MM.1S (cell line): ENCODE data around the gene SULF2.

Experiments used
- DNase-seq: peaks from one replicate; pipeline ENCODE4 v3.0.0-alpha.2; 2015
- H2AFZ ChIP-seq: fragments of 300-600 bp; sonication (generic); 2 replicates; pipeline ENCODE4 v1.6.0; 2016; ENCODE audit warnings: antibody characterized with exemption, low read length
- H3F3A ChIP-seq: fragments of 300-600 bp; sonication (generic); 2 replicates; pipeline ENCODE4 v1.6.1; 2016; ENCODE audit warnings: mild to moderate bottlenecking, antibody characterized with exemption, low read length, moderate library complexity, mixed read lengths; ENCODE audit not compliant: insufficient read depth
- H3K27ac ChIP-seq: fragments of 300-600 bp; sonication (generic); 2 replicates; pipeline ENCODE4 v1.5.1; 2016; ENCODE audit warnings: mild to moderate bottlenecking, low read length
- H3K27me3 ChIP-seq: fragments of 300-600 bp; sonication (generic); replicated peaks from 2 replicates; pipeline ENCODE4 v1.6.0; 2016; ENCODE audit warnings: low read length; ENCODE audit not compliant: insufficient read depth
- H3K36me3 ChIP-seq: fragments of 300-600 bp; sonication (generic); replicated peaks from 2 replicates; pipeline ENCODE4 v1.6.1; 2016; ENCODE audit warnings: mild to moderate bottlenecking, low read length, mixed read lengths; ENCODE audit not compliant: insufficient read depth
- H3K4me1 ChIP-seq: fragments of 300-600 bp; sonication (generic); 2 replicates; pipeline ENCODE4 v1.6.1; 2016; ENCODE audit warnings: low read length, mixed read lengths
- H3K4me2 ChIP-seq: fragments of 300-600 bp; sonication (generic); 2 replicates; pipeline ENCODE4 v1.6.0; 2016; ENCODE audit warnings: low read depth, low read length
- H3K4me3 ChIP-seq: fragments of 300-600 bp; sonication (generic); 2 replicates; pipeline ENCODE4 v1.5.1; 2016; ENCODE audit warnings: low read length, mixed read lengths
- H3K79me2 ChIP-seq: fragments of 300-600 bp; sonication (generic); 2 replicates; pipeline ENCODE4 v1.6.1; 2016; ENCODE audit warnings: mixed run types, low read length, mixed read lengths
- H3K9ac ChIP-seq: fragments of 300-600 bp; sonication (generic); 2 replicates; pipeline ENCODE4 v1.6.1; 2016; ENCODE audit warnings: low read length, mixed read lengths
- H3K9me2 ChIP-seq: fragments of 300-600 bp; sonication (generic); replicated peaks from 2 replicates; pipeline ENCODE4 v1.6.1; 2016; ENCODE audit warnings: mild to moderate bottlenecking, low read length, mixed read lengths; ENCODE audit not compliant: insufficient read depth
- H3K9me3 ChIP-seq: fragments of 300-600 bp; sonication (generic); replicated peaks from 2 replicates; pipeline ENCODE4 v1.6.1; 2016; ENCODE audit warnings: mild to moderate bottlenecking, low read length, mixed read lengths; ENCODE audit not compliant: insufficient read depth
- H4K20me1 ChIP-seq: fragments of 300-600 bp; sonication (generic); 2 replicates; pipeline ENCODE4 v1.6.1; 2016; ENCODE audit warnings: mild to moderate bottlenecking, low read length, moderate library complexity, mixed read lengths; ENCODE audit not compliant: insufficient read depth
- CTCF ChIP-seq: fragments of 300-600 bp; sonication (generic); IDR thresholded peaks from 2 replicates; pipeline ENCODE4 v1.5.1; 2016; ENCODE audit warnings: antibody characterized with exemption, low read length, mixed read lengths
- EZH2 ChIP-seq: fragments of 300-600 bp; sonication (generic); optimal IDR thresholded peaks from 2 replicates; pipeline ENCODE3; 2017; ENCODE audit warnings: low read depth, mild to moderate bottlenecking, antibody characterized with exemption, low read length, mixed read lengths
- EZH2phosphoT487 ChIP-seq: fragments of 300-600 bp; sonication (generic); IDR thresholded peaks from 2 replicates; pipeline ENCODE4 v1.6.1; 2018; ENCODE audit warnings: antibody characterized with exemption, low read length

Gene SULF2

GRCh38 chr20:47669927-47670890 lies 115.1 kb downstream of the SULF2 start:
- H3K4me2 ChIP-seq, result no peak overlapping the region
- H2AFZ ChIP-seq, result no peak overlapping the region
- H3K79me2 ChIP-seq, result no peaks in the 10 kb centered on the region
- H3K27me3 ChIP-seq, result no peaks in the 10 kb centered on the region
- H3K27ac ChIP-seq, result no peak overlapping the region
- H3K9ac ChIP-seq, result no peak overlapping the region
- no peaks in the 10 kb centered on the region for H3K9me3 ChIP-seq
- no peaks in the 10 kb centered on the region; the same call in 1 of the 2 replicates for H3F3A ChIP-seq
- H4K20me1 ChIP-seq, result no peaks in the 10 kb centered on the region
- TF ChIP-seq CTCF (no peak), EZH2 (no peak), EZH2phosphoT487 (no peak)
- no peak for DNase-seq
- H3K4me3 ChIP-seq, result no peak overlapping the region
- H3K9me2 ChIP-seq, result no peaks in the 10 kb centered on the region
- no peaks in the 10 kb centered on the region for H3K4me1 ChIP-seq
- no peaks in the 10 kb centered on the region; the same call in 1 of the 2 replicates for H3K36me3 ChIP-seq

- H3K9me2 ChIP-seq, result no peaks in the 10 kb centered on the region
- no peak overlapping the region for H3K4me3 ChIP-seq
- H3K27me3 ChIP-seq, result no peaks in the 10 kb centered on the region
- no peak overlapping the region for H3K27ac ChIP-seq
- no peak overlapping the region for H2AFZ ChIP-seq
- H3K9me3 ChIP-seq, result no peaks in the 10 kb centered on the region
- DNase-seq, result no peak
- no peaks in the 10 kb centered on the region; the same call in 1 of the 2 replicates for H3F3A ChIP-seq
- H3K36me3 ChIP-seq, result no peaks in the 10 kb centered on the region; the same call in 1 of the 2 replicates
- no peaks in the 10 kb centered on the region for H3K79me2 ChIP-seq
- no peak for TF ChIP-seq EZH2
- no peak for TF ChIP-seq EZH2phosphoT487
- H3K4me1 ChIP-seq, result no peaks in the 10 kb centered on the region
- H3K4me2 ChIP-seq, result no peak overlapping the region
- no peaks in the 10 kb centered on the region for H4K20me1 ChIP-seq
- no peak overlapping the region for H3K9ac ChIP-seq
These were observed 115.8 kb downstream of the SULF2 start for GRCh38 chr20:47669489-47669888.

- H3K4me3 ChIP-seq, result no peak overlapping the region
- no peak for DNase-seq
- H3K4me2 ChIP-seq, result no peak overlapping the region
- H3K36me3 ChIP-seq, result no peaks in the 10 kb centered on the region; the same call in 1 of the 2 replicates
- no peaks in the 10 kb centered on the region for H3K9me3 ChIP-seq
- no peak overlapping the region for H3K9ac ChIP-seq
- H4K20me1 ChIP-seq, result no peaks in the 10 kb centered on the region
- no peaks in the 10 kb centered on the region for H3K9me2 ChIP-seq
- H3K4me1 ChIP-seq, result no peaks in the 10 kb centered on the region
- no peak overlapping the region for H2AFZ ChIP-seq
- peaks cover 4% of the 10 kb centered on the region; the same call in 1 of the 2 replicates for H3F3A ChIP-seq
- no peak overlapping the region for H3K27ac ChIP-seq
- no peaks in the 10 kb centered on the region for H3K27me3 ChIP-seq
- H3K79me2 ChIP-seq, result no peaks in the 10 kb centered on the region
- no peak for TF ChIP-seq EZH2phosphoT487
- no peak for TF ChIP-seq CTCF
- no peak for TF ChIP-seq EZH2
These were observed 116.2 kb downstream of the SULF2 start for GRCh38 chr20:47669152-47669425.
